Endothelial cell of umbilical vein (primary cell): ENCODE results near the gene MPND. TPM values are rescaled to one million over a fixed set of nuclear protein-coding genes. Genes with fewer than 3 reads are reported as not detected.

ENCODE experiments used
- BruUV-seq: library from RNA; stranded (reverse); fragments of 400-500 nt; replicated peaks from 2 replicates; lab custom pipeline; 2021; lab: Mats Ljungman, UMichigan
- CTCF ChIA-PET: fragments of 300-600, 350-600 bp; sonication (Branson Sonifier 250); formaldehyde crosslinking; loops from one replicate; lab custom pipeline; 2021; ENCODE audit warnings: antibody characterized with exemption, inconsistent platforms; lab: Charles Lee
- POLR2A ChIA-PET: fragments of 300-600, 350-600 bp; sonication (Branson Sonifier 250); formaldehyde crosslinking; loops from one replicate; lab custom pipeline; 2021; ENCODE audit warnings: antibody characterized with exemption, inconsistent platforms; lab: Charles Lee
- DNase-seq: peaks from one replicate; pipeline ENCODE4 v3.0.0-alpha.2; 2011; ENCODE audit warnings: low read depth, low spot score
- FAIRE-seq: peaks from 2 replicates; lab custom pipeline; 2011; peaks lifted over from hg19 to GRCh38; lab: Jason Lieb, UNC
- H2AFZ ChIP-seq: 2 replicates; pipeline ENCODE4 v1.6.0; 2012; ENCODE audit warnings: low read depth, low read length, control low read depth, inconsistent platforms
- H3K27ac ChIP-seq: 2 replicates; pipeline ENCODE4 v1.5.1; 2011; ENCODE audit warnings: low read depth, mild to moderate bottlenecking, control low read depth, low read length, moderate library complexity; ENCODE audit not compliant: insufficient read depth
- H3K27me3 ChIP-seq, 2 experiments: 2 replicates each; pipeline versions ENCODE4 v1.6.0 to v1.6.1; 2011; ENCODE audit warnings: low read length in 2 of 2, mixed read lengths in 1 of 2; ENCODE audit not compliant: control insufficient read depth in 2 of 2, insufficient read depth in 2 of 2
- H3K36me3 ChIP-seq, 2 experiments: 2 replicates in 1 of 2; 3 replicates in 1 of 2; pipeline ENCODE4 v1.5.1; 2011; ENCODE audit warnings: low read length in 2 of 2, mild to moderate bottlenecking in 1 of 2, moderate library complexity in 1 of 2; ENCODE audit not compliant: control insufficient read depth in 2 of 2, insufficient read depth in 2 of 2; ENCODE audit errors: extremely low read depth in 1 of 2
- H3K4me1 ChIP-seq: 3 replicates; pipeline ENCODE4 v1.5.1; 2011; ENCODE audit warnings: mild to moderate bottlenecking, low read length; ENCODE audit not compliant: control insufficient read depth, insufficient read depth; ENCODE audit errors: extremely low read depth
- H3K4me2 ChIP-seq: 2 replicates; pipeline ENCODE4 v1.6.1; 2011; ENCODE audit warnings: low read length, control low read depth, mixed read lengths; ENCODE audit not compliant: insufficient read depth
- H3K4me3 ChIP-seq, 3 experiments: fragments of 200-600 bp in 1 of 3; sonication (generic), shearing (Covaris generic) in 1 of 3; replicated peaks in 1 of 3; 2 replicates each; pipeline ENCODE4 v1.5.1; 2011 to 2016; ENCODE audit warnings: control low read depth in 3 of 3, low read length in 3 of 3, mild to moderate bottlenecking in 2 of 3, inconsistent platforms in 1 of 3, low read depth in 1 of 3, moderate library complexity in 1 of 3; ENCODE audit not compliant: insufficient read depth in 1 of 3
- H3K79me2 ChIP-seq: 2 replicates; pipeline ENCODE4 v1.6.0; 2012; ENCODE audit warnings: low read length, inconsistent platforms; ENCODE audit not compliant: control insufficient read depth, insufficient read depth
- H3K9ac ChIP-seq: replicated peaks from 2 replicates; pipeline ENCODE3; 2011; ENCODE audit warnings: low read length, control low read depth; ENCODE audit not compliant: insufficient read depth; ENCODE audit errors: extremely low read depth
- H3K9me1 ChIP-seq: replicated peaks from 3 replicates; pipeline ENCODE4 v1.6.0; 2011; ENCODE audit warnings: mild to moderate bottlenecking, low read length; ENCODE audit not compliant: control insufficient read depth, insufficient read depth; ENCODE audit errors: extremely low read depth
- H3K9me3 ChIP-seq: replicated peaks from 2 replicates; pipeline ENCODE4 v1.5.1; 2012; ENCODE audit warnings: low read length, inconsistent platforms; ENCODE audit not compliant: control insufficient read depth, insufficient read depth
- H4K20me1 ChIP-seq: replicated peaks from 2 replicates; pipeline ENCODE3; 2011; ENCODE audit warnings: mild to moderate bottlenecking, low read length; ENCODE audit not compliant: control insufficient read depth, insufficient read depth; ENCODE audit errors: extremely low read depth
- CTCF ChIP-seq, 2 donors: IDR thresholded peaks; 1 replicate in 1 of 2; 2 replicates in 1 of 2; pipeline ENCODE4 v1.5.1; 2011; ENCODE audit warnings: low read length in 2 of 2, mild to moderate bottlenecking in 2 of 2, moderate library complexity in 2 of 2, control low read depth in 1 of 2, inconsistent platforms in 1 of 2, low read depth in 1 of 2; ENCODE audit not compliant: insufficient read depth in 1 of 2; ENCODE audit errors: extremely low read depth in 1 of 2
- EZH2 ChIP-seq: IDR thresholded peaks from 2 replicates; pipeline ENCODE4 v1.6.1; 2012; ENCODE audit warnings: borderline replicate concordance, low read depth, mild to moderate bottlenecking, moderate library complexity, low read length, inconsistent platforms; ENCODE audit not compliant: severe bottlenecking
- FOS ChIP-seq: IDR thresholded peaks from 2 replicates; pipeline ENCODE4 v1.6.1; 2011; ENCODE audit warnings: mild to moderate bottlenecking, low read length, moderate library complexity, borderline replicate concordance; ENCODE audit not compliant: insufficient read depth
- GATA2 ChIP-seq: IDR thresholded peaks from 2 replicates; pipeline ENCODE4 v1.7.0; 2011; ENCODE audit warnings: low read depth, mild to moderate bottlenecking, moderate library complexity, mixed read lengths, low read length; ENCODE audit not compliant: insufficient read length, insufficient read depth
- JUN ChIP-seq: IDR thresholded peaks from 2 replicates; pipeline ENCODE4 v1.6.1; 2011; ENCODE audit warnings: borderline replicate concordance, low read depth; ENCODE audit not compliant: insufficient read length, insufficient read depth
- MYC ChIP-seq: IDR thresholded peaks from one replicate; pipeline ENCODE4 v1.6.1; 2011; ENCODE audit warnings: mild to moderate bottlenecking, low read depth, low read length
- POLR2A ChIP-seq: IDR thresholded peaks from 2 replicates; pipeline ENCODE4 v1.6.1; 2012; ENCODE audit warnings: low read depth, mild to moderate bottlenecking, control low read depth, low read length
- POLR2AphosphoS5 ChIP-seq: IDR thresholded peaks from 2 replicates; pipeline ENCODE4 v1.6.1; 2012; ENCODE audit warnings: low read depth, mild to moderate bottlenecking, control low read depth, low read length, moderate library complexity; ENCODE audit not compliant: insufficient read depth
- dilution Hi-C: fragments of 300-500 bp; cut with MboI; formaldehyde crosslinking; loops from one replicate; pipeline ENCODE4 v1.15.0; 2019; ENCODE audit warnings: low sequenced_read_pairs; ENCODE audit not compliant: extremely low pct_ligation_motif_present
- intact Hi-C: fragments of 100-400 bp; cut with micrococcal nuclease; formaldehyde crosslinking; loops from one replicate; pipeline ENCODE4 v1.10.0; 2022
- polyA plus RNA-seq, 4 experiments: library from polyadenylated mRNA; depleted of rRNA in 3 of 4; stranded (reverse) in 3 of 4; unstranded in 1 of 4; fragments of >200 nt; gene quantifications; 2 replicates each; pipeline versions ENCODE4 v1.2.1 to v1.2.3, GENCODE V29; 2011 to 2012; ENCODE audit warnings: missing spikeins in 1 of 4
- total RNA-seq: library from RNA; stranded (reverse); gene quantifications from 2 replicates; pipeline ENCODE4 v1.2.3, GENCODE V29; 2021
- TF ChIP-seq, protein P1 (sequence below): IDR thresholded peaks from 2 replicates; pipeline ENCODE4 v1.6.1; 2011; ENCODE audit not compliant: insufficient read depth, insufficient read length

MPND gene
- total and polyA plus RNA-seq, 2 donors (not counting 3 experiments of a cell fraction or from before 2014, with no cell fraction given): 14.8 to 21.1 TPM

DNA sequence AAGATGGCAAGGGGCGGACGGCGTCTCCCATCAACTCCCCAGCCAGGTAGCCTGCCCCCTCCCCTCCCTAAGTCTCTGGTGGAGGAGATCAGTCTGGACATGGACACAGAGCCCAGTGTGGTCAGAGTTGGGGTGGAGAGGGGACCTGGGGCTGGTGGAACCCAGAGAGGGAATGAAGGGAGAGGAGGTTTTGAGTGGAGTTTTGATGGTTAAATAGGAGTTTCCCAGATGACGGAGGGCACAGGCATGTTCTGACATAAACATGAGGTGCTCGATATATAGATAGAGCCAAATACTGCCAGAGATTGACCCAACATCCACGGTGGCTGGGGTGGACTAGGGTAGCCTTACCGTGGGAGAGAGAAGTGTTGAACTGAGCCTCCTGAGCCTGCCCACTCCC, 24.9 kb upstream of the MPND start:
- DNase-seq: no peak
- no peak overlapping the region for H3K4me2 ChIP-seq
- H2AFZ ChIP-seq: no peak overlapping the region
- H3K36me3 ChIP-seq: peaks cover 0 to 4% of the 10 kb centered on the region in 2 experiments
- no peak for TF ChIP-seq JUN
- TF ChIP-seq GATA2: no peak
- no peak for TF ChIP-seq POLR2AphosphoS5
- TF ChIP-seq, protein P1, sequence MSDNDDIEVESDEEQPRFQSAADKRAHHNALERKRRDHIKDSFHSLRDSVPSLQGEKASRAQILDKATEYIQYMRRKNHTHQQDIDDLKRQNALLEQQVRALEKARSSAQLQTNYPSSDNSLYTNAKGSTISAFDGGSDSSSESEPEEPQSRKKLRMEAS: no peak
- no peak for TF ChIP-seq POLR2A
- TF ChIP-seq CTCF (IDR thresholded peaks at IDR 0.05; ENCODE audit: extremely low read depth in 1 of 2, insufficient read depth in 1 of 2, low read depth in 1 of 2, low read length in 2 of 2): no peak
- TF ChIP-seq FOS: no peak
- no peak for TF ChIP-seq EZH2
- TF ChIP-seq MYC: no peak
- no peaks in the 10 kb centered on the region for H3K27me3 ChIP-seq
- no peaks in the 10 kb centered on the region for H3K9me3 ChIP-seq
- H3K9me1 ChIP-seq: no peaks in the 10 kb centered on the region
- H3K4me3 ChIP-seq: no peak overlapping the region
- H3K79me2 ChIP-seq: no peaks in the 10 kb centered on the region
- no peak overlapping the region for H3K9ac ChIP-seq
- ChIA-PET POLR2A (no interaction called here), CTCF (interaction anchor here (1.7 kb wide), 1 partner anchor 9 kb away, joined by 5 read pairs; no protein-coding TSS in a partner anchor)
- no peaks in the 10 kb centered on the region for H4K20me1 ChIP-seq
- BruUV-seq: no TSS peak
- intact Hi-C loops (loop anchor here (10.0 kb wide), 1 partner anchor 856 kb away; no protein-coding TSS in a partner anchor), dilution Hi-C loops (no loop called here)
- FAIRE-seq: no peak
- no peak overlapping the region for H3K27ac ChIP-seq
- no peaks in the 10 kb centered on the region for H3K4me1 ChIP-seq
